ENCODE measurements around the gene PRRC2A. TPM values are rescaled to one million over a fixed set of nuclear protein-coding genes. Genes with fewer than 3 reads are reported as not detected.

PRRC2A gene
- total RNA-seq, 1 experiment from 2014 or later: 123 TPM

DNA sequence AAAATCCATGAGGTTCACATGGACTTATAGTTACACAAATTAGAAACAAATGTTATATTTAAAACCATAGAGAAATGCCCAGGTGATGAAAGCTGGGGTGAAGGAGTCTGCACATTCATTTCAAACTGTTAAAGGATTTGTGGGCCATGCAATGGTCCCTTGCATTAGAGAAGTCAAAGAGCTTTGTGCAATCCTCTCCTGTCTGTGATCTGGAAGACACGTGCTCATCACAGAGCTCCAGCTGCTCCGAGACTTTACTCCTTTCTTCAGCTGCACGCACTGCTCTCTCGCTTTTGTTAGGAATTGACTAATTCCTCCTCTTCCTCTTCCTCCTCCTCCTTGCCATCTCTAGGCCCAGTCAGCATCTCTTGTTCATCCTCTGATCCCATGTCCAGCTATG is 9.5 kb upstream of the PRRC2A start:
- no peak overlapping the region for H3K4me2 ChIP-seq (ENCODE audit: low read length)
- POLR2A ChIA-PET (ENCODE audit: unreplicated experiment): no interaction called here
- DNase-seq: no peak
- H3K27me3 ChIP-seq (ENCODE audit: low read length): no peaks in the 10 kb centered on the region
- no peak overlapping the region for H3K27ac ChIP-seq (ENCODE audit: low read length)
- ATAC-seq: no peak
- no peaks in the 10 kb centered on the region for H3K9me2 ChIP-seq (replicated peaks; ENCODE audit: low read length)
- TF ChIP-seq EZH2phosphoT487 (IDR thresholded peaks at IDR 0.05; ENCODE audit: borderline replicate concordance, low read length) (no peak), CTCF (conservative IDR thresholded peaks at IDR 0.05; ENCODE audit: low read depth, low read length) (no peak), EZH2 (IDR thresholded peaks at IDR 0.05; ENCODE audit: low read length, unreplicated experiment) (no peak)
- CTCF ChIA-PET: no interaction called here
- no peaks in the 10 kb centered on the region for H3K79me2 ChIP-seq (ENCODE audit: low read length)
- no peaks in the 10 kb centered on the region for H4K20me1 ChIP-seq (ENCODE audit: low read length)
- no peaks in the 10 kb centered on the region for H3K9me3 ChIP-seq (ENCODE audit: low read length)
- intact Hi-C loops (cut with micrococcal nuclease): no loop called here
- no peak overlapping the region for H2AFZ ChIP-seq (ENCODE audit: low read length)
- no TSS peak for BruUV-seq (replicated peaks)
- H3K36me3 ChIP-seq (ENCODE audit: low read depth, low read length): no peaks in the 10 kb centered on the region
- no peak overlapping the region for H3K4me3 ChIP-seq (ENCODE audit: low read length)
- H3F3A ChIP-seq (ENCODE audit: low read length, unreplicated experiment): no peaks in the 10 kb centered on the region
- H3K9ac ChIP-seq (ENCODE audit: low read length): no peak overlapping the region
- no peaks in the 10 kb centered on the region for H3K4me1 ChIP-seq (ENCODE audit: insufficient read depth, low read length)

DNA sequence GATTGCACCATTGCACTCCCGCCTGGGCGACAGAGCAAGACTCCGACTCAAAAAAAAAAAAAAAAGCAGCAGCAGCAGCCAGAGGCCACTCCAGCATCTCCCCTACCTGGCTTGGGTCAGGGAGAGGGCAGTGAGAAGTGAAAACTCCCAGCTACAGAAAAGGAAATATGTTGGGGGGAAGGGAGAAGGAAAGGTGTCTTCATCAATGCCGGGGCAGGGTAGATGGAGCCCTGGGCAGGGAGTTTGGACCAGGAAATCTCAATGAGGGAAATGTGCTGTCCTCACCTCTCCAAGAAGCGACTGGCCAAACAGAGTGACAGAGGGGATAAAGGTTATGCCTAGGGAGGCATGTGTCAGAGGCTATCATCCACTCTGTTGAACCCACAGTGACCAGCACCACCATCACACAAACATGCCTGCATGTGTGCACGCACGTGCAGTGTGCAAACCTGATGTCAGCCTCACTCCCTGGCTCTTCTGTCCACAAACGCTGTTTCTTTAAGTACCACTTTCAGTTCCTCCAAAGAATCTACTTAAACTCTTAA is 6.4 kb upstream of the PRRC2A start:
- intact Hi-C loops (cut with micrococcal nuclease): no loop called here
- no peaks in the 10 kb centered on the region for H3K9me3 ChIP-seq (ENCODE audit: low read length)
- H3K27ac ChIP-seq (ENCODE audit: low read length): no peak overlapping the region
- CTCF ChIA-PET: no interaction called here
- BruUV-seq (replicated peaks): no TSS peak
- POLR2A ChIA-PET (ENCODE audit: unreplicated experiment): no interaction called here
- DNase-seq (no peak), ATAC-seq (peak; percentile 15; the same call in 1 of the 2 replicates)
- H3K27me3 ChIP-seq (ENCODE audit: low read length): no peaks in the 10 kb centered on the region
- H3K79me2 ChIP-seq (ENCODE audit: low read length): no peaks in the 10 kb centered on the region
- H3K9me2 ChIP-seq (replicated peaks; ENCODE audit: low read length): no peaks in the 10 kb centered on the region
- no peaks in the 10 kb centered on the region for H4K20me1 ChIP-seq (ENCODE audit: low read length)
- H3K36me3 ChIP-seq (ENCODE audit: low read depth, low read length): no peaks in the 10 kb centered on the region
- TF ChIP-seq EZH2 (IDR thresholded peaks at IDR 0.05; ENCODE audit: low read length, unreplicated experiment): no peak
- no peak for TF ChIP-seq CTCF (conservative IDR thresholded peaks at IDR 0.05; ENCODE audit: low read depth, low read length)
- TF ChIP-seq EZH2phosphoT487 (IDR thresholded peaks at IDR 0.05; ENCODE audit: borderline replicate concordance, low read length): no peak
- H3K4me2 ChIP-seq (ENCODE audit: low read length): no peak overlapping the region
- no peak overlapping the region for H3K9ac ChIP-seq (ENCODE audit: low read length)
- H3K4me1 ChIP-seq (ENCODE audit: insufficient read depth, low read length): no peaks in the 10 kb centered on the region
- no peaks in the 10 kb centered on the region for H3F3A ChIP-seq (ENCODE audit: low read length, unreplicated experiment)
- no peak overlapping the region for H3K4me3 ChIP-seq (ENCODE audit: low read length)
- H2AFZ ChIP-seq (ENCODE audit: low read length): no peak overlapping the region

- H3K9me2 ChIP-seq (replicated peaks; ENCODE audit: low read length): no peaks in the 10 kb centered on the region
- H3K9ac ChIP-seq (ENCODE audit: low read length): no peak within 1 kb of the TSS
- H3K36me3 ChIP-seq (ENCODE audit: low read depth, low read length): no peaks in the 10 kb centered on the region
- H3K4me2 ChIP-seq (ENCODE audit: low read length): no peak within 1 kb of the TSS
- TF ChIP-seq CTCF (conservative IDR thresholded peaks at IDR 0.05; ENCODE audit: low read depth, low read length) (no peak), EZH2phosphoT487 (IDR thresholded peaks at IDR 0.05; ENCODE audit: borderline replicate concordance, low read length) (no peak), EZH2 (IDR thresholded peaks at IDR 0.05; ENCODE audit: low read length, unreplicated experiment) (no peak)
- no peak for DNase-seq
- no peaks in the 10 kb centered on the region for H3K79me2 ChIP-seq (ENCODE audit: low read length)
- no peak within 1 kb of the TSS for H3K4me3 ChIP-seq (ENCODE audit: low read length)
- H3F3A ChIP-seq (ENCODE audit: low read length, unreplicated experiment): no peaks in the 10 kb centered on the region
- no TSS peak for BruUV-seq (replicated peaks)
- 0 out of 2 replicates have a peak, but pooled peaks cover 3% of the 10 kb centered on the region for H3K4me1 ChIP-seq (ENCODE audit: insufficient read depth, low read length)
- CTCF ChIA-PET: no interaction called here
- POLR2A ChIA-PET (ENCODE audit: unreplicated experiment): no interaction called here
- H3K27ac ChIP-seq (ENCODE audit: low read length): no peak within 1 kb of the TSS
- no peaks in the 10 kb centered on the region for H3K9me3 ChIP-seq (ENCODE audit: low read length)
- no peaks in the 10 kb centered on the region for H4K20me1 ChIP-seq (ENCODE audit: low read length)
- intact Hi-C loops (cut with micrococcal nuclease): no loop called here
- H2AFZ ChIP-seq (ENCODE audit: low read length): no peak within 1 kb of the TSS
- H3K27me3 ChIP-seq (ENCODE audit: low read length): no peaks in the 10 kb centered on the region
- peak; percentile 42; the same call in 1 of the 2 replicates for ATAC-seq
These were observed 5.6 kb upstream of the PRRC2A start, which contains the start of gene AIF1 for GRCh38 chr6:31614684-31615578. Gene AIF1, plus strand, starts transcription at chr6:31615234. Its CDS starts 96 bp downstream, at chr6:31615330.

Measured in PC-3 (cell line).